ENCODE results near the gene INTS11.

The INTS11 gene

GRCh38 chr1:1357871-1358432 lies 33.5 kb upstream of the INTS11 start:
- no peak for DNase-seq (ENCODE audit: low spot score)

GRCh38 chr1:1356796-1357401 lies 32.4 kb upstream of the INTS11 start:
- DNase-seq (ENCODE audit: low spot score): no peak

- no peak for DNase-seq (ENCODE audit: low spot score)
Observed at GRCh38 chr1:1356166-1356795, 31.8 kb upstream of the INTS11 start.

DNA sequence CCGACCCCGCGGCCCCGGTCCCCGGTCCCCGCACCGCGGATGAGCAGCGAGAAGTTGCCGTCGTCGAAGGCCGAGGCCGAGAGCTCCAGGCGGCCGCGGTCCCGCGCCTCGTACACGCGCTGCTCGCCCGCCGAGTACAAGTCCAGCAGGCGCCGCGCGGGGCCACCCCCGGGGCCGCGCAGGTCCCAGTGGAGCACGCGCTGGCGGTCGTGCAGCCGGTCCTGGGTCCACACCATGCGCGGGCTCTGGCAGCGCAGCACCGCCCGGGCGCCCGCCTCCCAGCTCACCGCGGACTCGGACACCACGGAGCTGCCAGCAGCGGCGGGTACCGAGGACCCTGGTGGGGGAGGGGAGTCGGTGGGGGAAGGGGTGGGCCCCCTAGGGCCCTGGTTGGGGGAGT lies 31.0 kb upstream of the INTS11 start:
- no peak for DNase-seq (ENCODE audit: low spot score)

DNA sequence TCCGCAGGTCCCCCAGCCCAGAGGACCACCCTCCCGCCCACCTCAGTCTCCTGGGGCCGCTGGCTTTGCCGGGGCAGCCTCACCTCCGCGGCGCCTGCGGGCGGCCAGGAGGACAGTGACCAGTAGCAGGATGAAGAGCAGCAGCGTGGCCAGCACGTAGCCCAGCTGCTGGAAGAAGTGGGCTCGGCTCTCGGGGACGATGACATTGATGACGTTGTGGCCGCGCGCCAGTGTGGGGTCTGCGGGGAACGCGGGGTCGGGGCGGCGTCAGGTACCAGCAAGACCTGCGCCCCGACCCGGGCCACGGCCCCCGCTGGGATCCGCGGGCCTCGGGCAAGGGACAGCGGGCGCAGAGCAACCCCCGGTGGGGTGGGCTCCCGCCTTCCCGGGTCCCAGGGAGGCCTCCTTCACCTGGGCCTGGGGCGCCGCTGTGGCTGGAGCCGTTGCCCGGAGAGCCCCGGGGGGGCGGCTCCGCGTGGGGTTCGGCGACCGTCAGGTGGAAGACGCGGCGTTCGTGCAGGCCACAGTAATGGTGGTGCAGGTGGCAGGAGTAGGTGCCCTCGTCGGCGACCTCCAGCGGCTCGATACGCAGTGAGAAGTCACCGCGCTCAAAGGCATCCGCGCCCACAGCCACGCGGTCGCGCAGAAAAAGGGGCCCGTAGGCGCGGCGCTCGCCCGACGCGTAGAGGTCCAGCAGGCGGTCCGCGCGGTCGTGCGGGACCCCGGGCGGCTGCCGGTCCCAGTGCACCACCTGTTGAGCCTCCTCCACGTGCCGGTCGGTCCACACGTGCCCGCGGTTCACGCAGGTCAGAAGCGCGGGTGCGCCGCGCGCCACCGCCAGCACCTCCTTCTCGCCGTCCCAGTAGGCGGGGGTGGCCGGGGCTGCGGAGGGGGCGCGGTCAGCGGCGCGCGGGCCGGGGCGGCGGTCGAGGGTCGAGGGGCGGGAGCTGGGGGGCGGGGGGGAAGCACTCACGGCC lies 30.1 kb upstream of the INTS11 start:
- no peak for DNase-seq (ENCODE audit: low spot score)

DNA sequence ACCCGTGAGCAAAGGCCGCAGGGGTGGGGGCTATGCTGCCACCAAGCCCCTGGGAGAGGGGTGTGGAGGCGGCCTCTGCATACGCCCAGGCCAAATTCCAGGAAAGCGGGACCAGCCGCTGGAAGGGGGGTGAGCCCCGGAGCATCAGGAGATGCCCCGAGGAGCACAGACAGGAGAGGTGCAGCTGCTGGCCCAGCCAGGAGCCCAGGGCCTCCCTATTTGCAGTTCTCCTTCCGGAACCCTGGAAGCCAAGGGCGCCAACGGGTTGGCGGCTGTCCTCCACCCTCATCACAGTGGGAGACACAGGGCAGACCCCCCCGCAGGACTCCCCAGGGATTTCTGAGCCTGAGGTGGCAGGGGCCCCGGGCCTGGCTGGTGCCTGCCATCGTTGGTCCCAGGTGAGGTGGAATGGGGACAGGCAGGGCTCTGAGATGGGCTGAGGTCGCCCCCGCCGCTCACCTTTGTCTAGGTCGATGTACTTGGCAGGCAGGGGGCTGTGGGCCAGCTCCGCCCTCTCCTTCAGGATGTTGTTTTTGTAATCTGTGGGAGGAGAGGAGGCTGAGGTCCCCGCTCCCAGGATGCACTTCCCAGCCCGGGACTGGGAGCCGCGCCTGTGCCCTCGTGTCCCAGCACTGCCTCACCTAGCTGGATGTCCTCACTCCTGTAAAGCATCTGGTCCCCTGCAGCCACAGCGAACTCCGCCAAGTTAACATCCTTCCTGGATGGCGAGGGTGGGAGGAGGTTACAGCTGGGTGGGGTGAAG lies 29.1 kb upstream of the INTS11 start:
- DNase-seq (ENCODE audit: low spot score): no peak

GRCh38 chr1:1352786-1353388 lies 28.4 kb upstream of the INTS11 start:
- no peak for DNase-seq (ENCODE audit: low spot score)

DNA sequence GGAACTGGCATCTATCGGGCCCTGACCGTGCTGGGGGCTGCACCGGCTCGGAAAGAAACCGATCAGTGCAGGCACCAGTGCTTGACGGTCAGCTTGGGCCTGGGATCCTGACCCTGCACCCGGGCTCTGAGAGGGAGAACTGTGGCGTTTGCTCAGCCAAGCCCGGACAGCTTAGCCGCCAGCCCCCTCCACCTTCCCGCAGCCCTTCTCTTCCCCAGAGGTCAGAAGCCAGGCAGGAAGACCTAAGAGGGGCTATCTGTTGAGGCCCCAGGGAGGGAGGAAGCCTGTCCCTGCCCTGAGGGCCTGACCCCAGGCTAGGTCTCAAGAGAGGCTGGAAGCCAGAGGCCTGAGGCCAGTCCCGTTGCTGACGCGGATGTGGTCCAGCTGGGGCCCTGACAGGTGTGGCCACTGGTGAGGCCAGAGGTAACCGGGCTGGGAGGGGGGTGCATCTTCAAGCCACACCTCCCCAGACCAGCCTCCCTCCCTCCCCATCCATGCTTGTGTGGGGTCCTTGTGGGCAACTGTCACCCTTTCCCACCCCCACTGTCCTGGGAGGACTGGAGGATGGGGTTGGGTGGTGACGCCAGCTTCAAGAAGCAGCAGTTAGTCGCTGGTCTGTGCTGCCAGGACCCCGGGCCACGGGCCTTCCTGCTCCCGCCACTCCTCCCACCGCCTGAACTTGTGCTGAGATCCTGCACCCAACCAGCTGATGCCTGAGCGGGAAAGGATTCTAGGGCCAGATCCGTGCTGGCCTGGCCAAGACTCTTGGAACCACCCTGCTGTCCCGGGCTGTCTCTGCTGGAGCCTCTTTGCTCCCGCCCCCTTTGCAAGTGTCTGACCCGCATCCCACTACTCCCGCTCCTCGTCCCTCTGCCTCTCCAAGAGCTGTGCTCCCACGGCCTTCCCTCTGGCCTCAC lies 27.3 kb upstream of the INTS11 start:
- no peak for DNase-seq (ENCODE audit: low spot score)

GRCh38 chr1:1349256-1350012 lies 25.0 kb upstream of the INTS11 start, which contains the start of gene DVL1:
TSS of gene DVL1 (minus strand) at chr1:1349418. CDS start at chr1:1349065, 353 bp downstream.
- peak; percentile 92 for DNase-seq (ENCODE audit: low spot score)

GRCh38 chr1:1348420-1349255 lies 24.2 kb upstream of the INTS11 start:
- DNase-seq (ENCODE audit: low spot score): no peak

- peak; percentile 92 for DNase-seq (ENCODE audit: low spot score)
Observed at GRCh38 chr1:1347663-1348419, 23.4 kb upstream of the INTS11 start.

- no peak for DNase-seq (ENCODE audit: low spot score)
Observed at GRCh38 chr1:1347026-1347595, 22.7 kb upstream of the INTS11 start.

DNA sequence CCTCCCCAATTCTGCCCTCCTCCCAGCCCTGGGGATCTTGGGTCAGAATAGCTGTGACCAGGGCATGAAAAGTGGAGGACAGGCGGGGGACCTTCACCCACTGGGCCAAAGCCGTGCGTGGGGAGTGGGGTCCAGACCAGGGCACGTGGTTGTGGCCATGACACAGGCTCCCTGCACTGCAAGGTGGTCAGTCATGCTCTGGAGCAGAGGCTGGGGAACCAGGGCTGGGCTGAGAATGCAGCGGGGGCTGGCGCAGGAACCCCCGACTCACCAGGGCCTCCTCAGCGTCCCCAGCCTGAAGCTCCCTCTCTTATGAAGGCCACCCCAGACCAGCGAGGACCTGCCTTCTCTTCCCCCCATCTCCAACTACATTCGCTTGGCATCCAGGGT lies 22.0 kb upstream of the INTS11 start:
- no peak for DNase-seq (ENCODE audit: low spot score)

DNA sequence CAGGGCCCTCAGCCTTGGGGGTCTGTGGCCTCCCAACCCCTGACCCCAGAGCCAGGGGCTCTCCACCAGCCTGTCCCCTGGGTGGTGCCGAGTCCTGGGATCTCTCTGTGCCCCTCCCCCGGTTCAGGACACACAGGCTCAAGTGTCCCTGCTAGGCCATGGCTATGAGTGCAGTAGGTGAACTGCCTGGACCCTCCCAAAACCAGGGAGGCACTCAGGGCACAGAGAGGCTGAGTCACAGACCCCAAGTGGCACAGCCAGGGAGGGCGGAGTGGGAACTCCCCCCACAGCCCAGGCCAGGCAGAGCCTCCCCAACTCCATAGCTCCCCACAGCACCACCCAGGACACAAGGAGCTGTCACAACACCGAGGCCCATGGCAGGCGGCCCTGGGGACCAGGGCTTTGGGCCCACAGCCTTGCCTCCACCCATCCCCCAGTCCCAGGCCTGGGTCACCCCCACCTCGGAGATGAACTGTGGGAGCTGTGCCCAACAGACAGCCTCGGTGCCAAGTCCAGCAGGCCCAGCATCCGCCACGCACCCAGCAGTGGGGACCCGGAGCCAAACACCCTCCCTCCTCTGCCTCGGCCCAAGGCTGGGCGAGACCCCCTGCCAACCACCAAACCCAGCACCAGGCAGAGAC lies 21.5 kb upstream of the INTS11 start:
- no peak for DNase-seq (ENCODE audit: low spot score)

DNA sequence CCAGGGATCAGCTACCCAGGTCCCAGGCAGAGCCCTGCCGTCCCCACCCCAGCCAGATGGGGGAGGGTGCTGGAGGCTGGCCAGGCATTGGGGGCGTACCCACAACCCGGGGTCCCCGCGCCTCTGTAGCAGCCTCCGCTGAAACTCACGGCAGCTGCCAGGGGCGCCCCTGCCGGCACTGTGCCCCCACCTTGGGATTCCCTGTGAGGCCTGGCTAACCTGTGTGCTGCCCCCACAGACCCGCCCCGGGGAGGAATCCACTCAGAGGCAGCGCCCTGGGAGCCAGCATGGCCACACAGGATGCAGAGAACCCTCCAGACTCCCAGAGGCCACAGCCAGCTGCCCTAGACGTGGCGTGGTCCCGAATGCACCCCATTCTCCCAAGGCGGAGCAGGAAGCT lies 20.9 kb upstream of the INTS11 start:
- DNase-seq (ENCODE audit: low spot score): no peak

DNA sequence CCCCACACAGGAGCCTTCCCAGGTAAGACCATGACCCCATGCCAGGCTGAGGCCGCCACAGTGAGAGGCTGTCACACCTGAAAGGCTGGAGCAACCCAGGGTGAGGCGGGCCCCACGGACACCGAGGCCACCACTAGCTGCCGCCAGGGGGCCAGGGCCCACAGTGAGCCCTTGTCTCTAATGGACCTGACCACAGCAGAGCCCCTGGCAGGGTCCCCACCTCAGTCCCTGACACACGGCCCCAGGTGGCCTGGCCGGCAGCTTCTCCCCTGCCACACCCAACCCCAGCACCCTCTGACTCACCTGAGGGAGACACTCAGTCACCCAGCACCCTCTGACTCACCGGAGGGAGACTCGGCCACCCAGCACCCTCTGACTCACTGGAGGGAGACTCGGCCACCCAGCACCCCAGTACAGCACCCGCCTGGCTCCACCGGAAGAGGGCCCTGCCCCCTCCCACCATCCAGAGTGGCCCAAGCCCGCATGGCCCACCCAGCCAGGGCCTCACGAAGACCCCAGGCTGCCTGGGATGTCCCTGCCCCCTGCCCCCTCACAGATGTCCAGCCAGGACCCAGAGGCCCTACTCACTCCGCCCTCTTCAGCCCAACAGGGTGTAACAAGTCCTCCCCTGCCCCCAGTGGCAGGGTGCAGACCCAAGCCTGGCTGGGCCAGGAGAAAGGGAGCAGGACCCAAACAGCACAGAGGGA lies 20.3 kb upstream of the INTS11 start:
- DNase-seq (ENCODE audit: low spot score): peak; percentile 96

Data from HuH-7.5 (cell line).